Measurements from ENCODE around the gene CHRNB4.
"Not testable (repeated sequence)": the region's sequence is repeated elsewhere in the genome, so short reads cannot be mapped to it uniquely, and the experiment has no call there.

The CHRNB4 gene

GRCh38 chr15:78617516-78617915 lies 23.5 kb downstream of the CHRNB4 start:
- no peak for DNase-seq (ENCODE audit: low read depth in 3 of 3)

DNA sequence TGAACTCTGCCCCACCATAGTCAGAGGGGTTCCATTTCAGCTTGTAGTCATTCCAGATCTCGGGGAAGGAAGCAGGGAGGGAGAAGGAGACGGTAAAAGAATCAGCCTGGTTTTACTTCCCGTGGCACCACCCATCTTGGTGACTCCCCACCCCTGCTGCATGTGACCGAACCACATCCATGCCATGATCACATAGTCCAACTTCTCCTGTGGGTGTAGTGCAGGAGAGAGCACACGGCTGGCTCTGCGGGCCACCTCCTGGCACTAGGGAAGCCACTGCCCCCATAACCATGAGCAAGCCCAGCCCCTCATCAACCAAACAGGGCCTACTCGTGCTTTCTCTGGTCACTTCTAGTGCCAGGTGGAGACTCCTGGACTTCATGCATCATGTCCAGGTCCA lies 23.9 kb downstream of the CHRNB4 start:
- DNase-seq (ENCODE audit: low read depth in 3 of 3): no peak

GRCh38 chr15:78616506-78616905 lies 24.5 kb downstream of the CHRNB4 start:
- no peak for DNase-seq (ENCODE audit: low read depth in 3 of 3)

- no peak for DNase-seq (ENCODE audit: low read depth in 3 of 3)
These were observed 25.8 kb downstream of the CHRNB4 start for GRCh38 chr15:78615151-78615589.

DNA sequence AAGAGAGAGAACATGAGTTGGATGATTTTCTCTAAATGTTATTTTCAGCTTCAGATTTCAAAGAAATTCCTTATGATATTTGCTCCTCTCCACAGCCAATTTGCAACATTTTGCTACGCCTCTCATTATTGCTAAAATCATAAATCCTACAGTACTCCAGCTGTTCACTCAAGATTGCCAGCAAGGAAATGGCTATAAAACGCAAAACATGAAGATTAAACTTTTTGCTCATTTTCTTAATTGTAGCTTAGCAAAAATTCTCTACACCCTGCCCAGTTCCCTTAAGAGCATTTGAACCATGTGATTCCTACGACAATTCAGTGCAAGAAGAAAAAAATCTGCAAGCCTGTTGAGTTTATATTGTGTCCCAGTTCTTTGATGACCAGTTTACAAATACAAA lies 27.0 kb downstream of the CHRNB4 start:
- DNase-seq (ENCODE audit: low read depth in 3 of 3): no peak

DNA sequence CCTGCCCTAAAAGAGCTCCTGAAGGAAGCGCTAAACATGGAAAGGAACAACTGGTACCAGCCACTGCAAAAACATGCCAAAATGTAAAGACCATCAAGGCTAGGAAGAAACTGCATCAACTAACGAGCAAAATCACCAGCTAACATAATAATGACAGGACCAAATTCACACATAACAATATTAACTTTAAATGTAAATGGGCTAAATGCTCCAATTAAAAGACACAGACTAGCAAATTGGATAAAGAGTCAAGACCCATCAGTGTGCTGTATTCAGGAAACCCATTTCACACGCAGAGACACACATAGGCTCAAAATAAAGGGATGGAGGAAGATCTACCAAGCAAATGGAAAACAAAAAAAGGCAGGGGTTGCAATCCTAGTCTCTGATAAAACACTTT lies 31.5 kb downstream of the CHRNB4 start:
- not testable (repeated sequence) for DNase-seq (ENCODE audit: low read depth in 3 of 3)

DNA sequence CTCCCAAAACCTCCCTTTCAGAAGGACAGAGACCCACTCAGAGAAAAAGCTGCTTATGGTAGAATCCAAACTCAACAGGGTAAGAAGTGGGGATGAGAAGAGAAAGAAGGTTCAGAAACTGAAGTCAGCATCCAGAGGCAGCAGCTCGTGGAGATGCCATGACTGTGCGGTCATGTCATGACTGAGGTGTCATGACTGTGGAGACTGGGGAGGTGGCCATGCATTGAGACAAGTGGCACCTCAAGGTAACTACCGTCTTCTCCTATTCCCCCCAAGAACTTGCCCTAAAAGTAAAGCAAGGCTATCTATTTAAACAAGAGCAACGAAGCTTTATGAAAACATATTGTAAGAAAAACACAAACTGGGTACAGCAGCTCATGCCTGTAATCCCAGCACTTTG lies 35.3 kb downstream of the CHRNB4 start:
- DNase-seq (ENCODE audit: low read depth in 3 of 3): no peak

- no peak for DNase-seq (ENCODE audit: low read depth in 3 of 3)
These were observed 35.8 kb downstream of the CHRNB4 start for GRCh38 chr15:78605201-78605600.

- no peak for DNase-seq (ENCODE audit: low read depth in 3 of 3)
These were observed 36.6 kb downstream of the CHRNB4 start for GRCh38 chr15:78604420-78604819.

- DNase-seq (ENCODE audit: low read depth in 3 of 3): no peak
These were observed 37.5 kb downstream of the CHRNB4 start for GRCh38 chr15:78603467-78603866.

DNA sequence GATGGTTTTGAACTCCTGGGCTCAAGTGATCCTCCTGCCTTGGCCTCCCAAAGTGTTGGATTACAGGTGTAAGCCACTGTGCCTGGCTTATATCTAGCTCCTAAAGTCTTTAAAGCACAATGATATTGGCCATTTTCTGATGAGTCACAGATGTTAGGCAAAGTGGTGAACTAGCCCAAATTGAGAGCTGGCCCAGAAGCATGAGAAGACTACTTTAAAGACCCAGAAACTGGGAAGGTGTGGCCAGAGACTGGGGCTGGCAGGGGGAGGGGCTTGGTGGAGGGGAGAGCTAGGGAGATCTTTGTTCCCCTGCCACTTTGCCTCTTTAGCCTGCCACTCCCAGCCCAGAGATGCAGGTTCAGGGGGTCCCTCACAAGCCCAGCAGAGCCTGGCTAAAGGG lies 41.8 kb downstream of the CHRNB4 start:
- no peak for DNase-seq (ENCODE audit: low read depth in 3 of 3)

- DNase-seq (ENCODE audit: low read depth in 3 of 3): no peak
These were observed 42.7 kb downstream of the CHRNB4 start for GRCh38 chr15:78598348-78598747.

DNA sequence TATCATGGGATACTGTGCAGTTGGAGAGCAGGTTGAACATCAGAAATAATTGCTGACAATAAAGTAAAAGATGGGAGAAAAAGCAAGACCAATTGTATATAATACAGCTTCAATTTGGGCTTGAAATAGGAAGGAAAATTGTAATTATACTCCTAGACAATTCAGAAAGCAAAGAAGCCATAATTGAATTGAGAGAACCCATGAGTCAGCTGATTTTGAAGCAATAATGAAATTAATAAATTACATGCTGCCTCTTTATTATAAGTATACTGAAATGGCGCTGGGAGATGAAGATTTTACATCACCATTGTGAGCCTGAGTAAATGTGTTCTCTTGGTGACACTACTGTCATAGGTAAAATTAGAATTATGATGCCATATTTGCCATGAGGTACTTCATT lies 43.4 kb downstream of the CHRNB4 start:
- DNase-seq (ENCODE audit: low read depth in 3 of 3): no peak

DNA sequence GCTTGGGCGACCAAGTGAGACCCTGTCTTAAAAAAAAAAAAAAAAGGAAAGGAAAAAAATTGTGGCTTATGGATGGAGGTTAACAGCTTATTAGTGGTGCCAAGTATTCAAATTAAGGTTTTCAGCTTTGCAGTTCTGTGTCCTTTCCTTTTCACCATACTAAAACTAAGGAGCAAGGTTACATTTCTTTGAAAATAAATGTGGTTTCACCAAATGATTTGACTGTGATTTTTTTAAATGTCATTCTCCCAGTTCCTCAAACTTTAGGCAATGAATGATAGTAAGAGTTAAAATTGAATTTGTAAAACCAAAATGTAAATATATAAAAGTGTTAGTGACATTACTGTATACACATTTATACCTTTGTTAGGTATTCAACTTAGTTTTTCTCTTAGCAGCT lies 66.1 kb downstream of the CHRNB4 start:
- DNase-seq (ENCODE audit: low read depth in 3 of 3): no peak

All from stimulated activated CD4-positive, alpha-beta T cell treated with anti-CD3 and anti-CD28 coated beads, TNF-alpha, amount 100 ng/mL, for 4 hours (primary cell).